IMR-90 (cell line): ENCODE results near the gene CYP2W1. TPM values are rescaled to one million over a fixed set of nuclear protein-coding genes. Genes with fewer than 3 reads are reported as not detected.

Source experiments
- ATAC-seq: fragments of 200-7000 bp; cut with Tn5 transposase; 2 replicates; pipeline ENCODE4 v1.9.1; 2020; ENCODE audit warnings: low read depth, mild to moderate bottlenecking, moderate library complexity
- BruUV-seq: library from RNA; stranded (reverse); fragments of 400-500 nt; replicated peaks from 2 replicates; lab custom pipeline; 2021; lab: Mats Ljungman, UMichigan
- CTCF ChIA-PET: fragments of 300-600 bp; formaldehyde crosslinking; extraction: SDS; loops from one replicate; lab custom pipeline; 2021; ENCODE audit warnings: antibody characterized with exemption; lab: Yijun Ruan, JAX
- POLR2A ChIA-PET: fragments of 300-600 bp; sonication (Branson Sonifier 250); formaldehyde crosslinking; loops from one replicate; lab custom pipeline; 2022; ENCODE audit warnings: antibody characterized with exemption; ENCODE audit not compliant: unreplicated experiment; lab: Charles Lee
- DNase-seq: peaks from one replicate; pipeline ENCODE4 v3.0.0; 2013
- H2AFZ ChIP-seq: replicated peaks from 2 replicates; pipeline ENCODE3; 2013; ENCODE audit warnings: low read length, mild to moderate bottlenecking; ENCODE audit not compliant: poor library complexity
- H2AK5ac ChIP-seq: 2 replicates; pipeline ENCODE4 v1.6.1; 2013; ENCODE audit warnings: low read depth, low read length, inconsistent platforms
- H2AK9ac ChIP-seq: replicated peaks from 2 replicates; pipeline ENCODE3; 2013; ENCODE audit warnings: mild to moderate bottlenecking, low read depth, low read length, moderate library complexity; ENCODE audit not compliant: poor library complexity
- H2BK120ac ChIP-seq: 2 replicates; pipeline ENCODE4 v1.6.1; 2013; ENCODE audit warnings: low read depth, low read length, inconsistent platforms
- H2BK15ac ChIP-seq: 3 replicates; pipeline ENCODE4 v1.6.1; 2013; ENCODE audit warnings: low read depth, low read length, inconsistent platforms
- H2BK20ac ChIP-seq: 2 replicates; pipeline ENCODE4 v1.6.1; 2013; ENCODE audit warnings: low read depth, mild to moderate bottlenecking, inconsistent platforms, low read length, moderate library complexity
- H2BK5ac ChIP-seq: 2 replicates; pipeline ENCODE4 v1.6.1; 2013; ENCODE audit warnings: mild to moderate bottlenecking, low read depth, low read length, inconsistent platforms; ENCODE audit not compliant: poor library complexity, severe bottlenecking
- H3K14ac ChIP-seq: replicated peaks from 2 replicates; pipeline ENCODE4 v1.6.1; 2013; ENCODE audit warnings: low read depth, low read length, inconsistent platforms
- H3K18ac ChIP-seq: 2 replicates; pipeline ENCODE4 v1.6.1; 2013; ENCODE audit warnings: low read depth, low read length, control low read depth
- H3K23ac ChIP-seq: 2 replicates; pipeline ENCODE4 v1.6.1; 2013; ENCODE audit warnings: low read depth, low read length, inconsistent platforms
- H3K27ac ChIP-seq: 2 replicates; pipeline ENCODE4 v1.5.1; 2013; ENCODE audit warnings: mild to moderate bottlenecking, control low read depth, low read length; ENCODE audit not compliant: insufficient read depth
- H3K27me3 ChIP-seq: 2 replicates; pipeline ENCODE4 v1.6.1; 2013; ENCODE audit warnings: low read length; ENCODE audit not compliant: control insufficient read depth, insufficient read depth
- H3K36me3 ChIP-seq: 2 replicates; pipeline ENCODE4 v1.6.1; 2013; ENCODE audit warnings: low read length, mixed read lengths; ENCODE audit not compliant: control insufficient read depth, insufficient read depth
- H3K4ac ChIP-seq: 2 replicates; pipeline ENCODE4 v1.6.1; 2013; ENCODE audit warnings: low read depth, low read length, inconsistent platforms
- H3K4me1 ChIP-seq: 2 replicates; pipeline ENCODE4 v1.6.1; 2013; ENCODE audit warnings: low read length, mixed read lengths; ENCODE audit not compliant: control insufficient read depth, insufficient read depth
- H3K4me2 ChIP-seq: 2 replicates; pipeline ENCODE4 v1.6.1; 2013; ENCODE audit warnings: low read depth, mild to moderate bottlenecking, control low read depth, low read length, moderate library complexity
- H3K4me3 ChIP-seq: 2 replicates; pipeline ENCODE4 v1.5.1; 2013; ENCODE audit warnings: low read depth, mild to moderate bottlenecking, control low read depth, low read length, moderate library complexity; ENCODE audit not compliant: insufficient read depth
- H3K56ac ChIP-seq: 2 replicates; pipeline ENCODE4 v1.6.1; 2013; ENCODE audit warnings: low read length, inconsistent platforms; ENCODE audit not compliant: insufficient read depth; ENCODE audit errors: extremely low read depth
- H3K79me1 ChIP-seq, 2 experiments: 2 replicates each; pipeline ENCODE4 v1.6.1; 2013; ENCODE audit warnings: low read length in 2 of 2, inconsistent platforms in 1 of 2, low read depth in 1 of 2
- H3K9ac ChIP-seq: 2 replicates; pipeline ENCODE4 v1.6.1; 2013; ENCODE audit warnings: low read depth, low read length, control low read depth
- H3K9me1 ChIP-seq: 2 replicates; pipeline ENCODE4 v1.6.1; 2013; ENCODE audit warnings: low read length, inconsistent platforms; ENCODE audit not compliant: insufficient read depth
- H3K9me3 ChIP-seq: 2 replicates; pipeline ENCODE4 v1.6.1; 2013; ENCODE audit warnings: low read length; ENCODE audit not compliant: control insufficient read depth, insufficient read depth
- H4K20me1 ChIP-seq: 2 replicates; pipeline ENCODE4 v1.6.1; 2013; ENCODE audit warnings: low read length, inconsistent platforms; ENCODE audit not compliant: insufficient read depth
- H4K5ac ChIP-seq: 2 replicates; pipeline ENCODE4 v1.6.1; 2013; ENCODE audit warnings: mild to moderate bottlenecking, low read depth, low read length, control low read depth
- H4K8ac ChIP-seq, 2 experiments: 2 replicates each; pipeline ENCODE4 v1.6.1; 2013; ENCODE audit warnings: low read depth in 2 of 2, low read length in 2 of 2, control low read depth in 1 of 2, inconsistent platforms in 1 of 2
- H4K91ac ChIP-seq: 2 replicates; pipeline ENCODE4 v1.6.1; 2013; ENCODE audit warnings: low read depth, low read length, inconsistent platforms; ENCODE audit not compliant: insufficient read depth
- BHLHE40 ChIP-seq: fragments of 150-350 bp; IDR thresholded peaks from 2 replicates; pipeline ENCODE4 v1.6.1; 2016; ENCODE audit warnings: mild to moderate bottlenecking, low read depth, low read length
- CHD1 ChIP-seq: IDR thresholded peaks from 2 replicates; pipeline ENCODE4 v1.6.1; 2012; ENCODE audit warnings: low read depth, low read length, improper control_type of control experiment
- ELK1 ChIP-seq: fragments of 150-350 bp; IDR thresholded peaks from 2 replicates; pipeline ENCODE4 v1.6.1; 2016; ENCODE audit warnings: low read depth, mild to moderate bottlenecking, low read length, moderate library complexity, borderline replicate concordance
- MXI1 ChIP-seq: IDR thresholded peaks from 2 replicates; pipeline ENCODE4 v1.6.1; 2012; ENCODE audit warnings: low read depth, mild to moderate bottlenecking, low read length, moderate library complexity, borderline replicate concordance
- NFE2L2 ChIP-seq: fragments of 150-350 bp; IDR thresholded peaks from 2 replicates; pipeline ENCODE4 v1.6.1; 2016; ENCODE audit warnings: low read depth, mild to moderate bottlenecking, low read length
- RCOR1 ChIP-seq: IDR thresholded peaks from 2 replicates; pipeline ENCODE4 v1.6.1; 2012; ENCODE audit warnings: mild to moderate bottlenecking, low read length, improper control_type of control experiment; ENCODE audit not compliant: insufficient replicate concordance
- RFX5 ChIP-seq: IDR thresholded peaks from 2 replicates; pipeline ENCODE4 v1.8.0; 2012; ENCODE audit warnings: low read depth, mild to moderate bottlenecking, low read length, moderate library complexity
- SMC3 ChIP-seq: fragments of 150-350 bp; IDR thresholded peaks from 2 replicates; pipeline ENCODE4 v1.6.1; 2016; ENCODE audit warnings: low read depth, mild to moderate bottlenecking, antibody characterized with exemption, low read length, moderate library complexity
- WGBS, 2 experiments: methylation state at CpG; one replicate each; pipeline versions ENCODE4 v1.1.5 to v1.1.7; 2013; ENCODE audit warnings: missing lambda C conversion rate in 2 of 2; ENCODE audit not compliant: insufficient read length in 1 of 2; ENCODE audit errors: extremely low coverage in 2 of 2; 5-methylcytosine and 5-hydroxymethylcytosine counted together
- dilution Hi-C: fragments of 300-500 bp; cut with HindIII; formaldehyde crosslinking; loops from one replicate; pipeline ENCODE4 v1.14.3; 2018; ENCODE audit warnings: low sequenced_read_pairs; ENCODE audit not compliant: unreplicated experiment
- in situ Hi-C: fragments of 300-500 bp; cut with MboI; formaldehyde crosslinking; loops from 3 replicates; pipeline ENCODE4 v1.14.3; 2019; ENCODE audit warnings: low sequenced_read_pairs, inconsistent platforms, mixed read lengths
- intact Hi-C: fragments of 100-400 bp; cut with micrococcal nuclease; formaldehyde crosslinking; loops from 2 replicates; pipeline ENCODE4 v1.10.0; 2022
- polyA plus RNA-seq, 3 experiments: library from polyadenylated mRNA; depleted of rRNA; stranded (reverse); fragments of >200 nt; gene quantifications; 2 replicates each; pipeline ENCODE4 v1.2.3, GENCODE V29; 2012; ENCODE audit warnings: low replicate concordance in 1 of 3
- total RNA-seq: library from RNA; depleted of rRNA; stranded (reverse); fragments of >200 nt; gene quantifications from 2 replicates; pipeline ENCODE4 v1.2.3, GENCODE V29; 2012
- TF ChIP-seq, protein P1 (sequence below): conservative IDR thresholded peaks from 2 replicates; pipeline ENCODE4 v1.5.1; 2012; ENCODE audit warnings: mild to moderate bottlenecking, low read depth, low read length, improper control_type of control experiment

Gene CYP2W1
- total and polyA plus RNA-seq, 2 of the 4 experiments (the other 2 are of a cell fraction): not detected

DNA sequence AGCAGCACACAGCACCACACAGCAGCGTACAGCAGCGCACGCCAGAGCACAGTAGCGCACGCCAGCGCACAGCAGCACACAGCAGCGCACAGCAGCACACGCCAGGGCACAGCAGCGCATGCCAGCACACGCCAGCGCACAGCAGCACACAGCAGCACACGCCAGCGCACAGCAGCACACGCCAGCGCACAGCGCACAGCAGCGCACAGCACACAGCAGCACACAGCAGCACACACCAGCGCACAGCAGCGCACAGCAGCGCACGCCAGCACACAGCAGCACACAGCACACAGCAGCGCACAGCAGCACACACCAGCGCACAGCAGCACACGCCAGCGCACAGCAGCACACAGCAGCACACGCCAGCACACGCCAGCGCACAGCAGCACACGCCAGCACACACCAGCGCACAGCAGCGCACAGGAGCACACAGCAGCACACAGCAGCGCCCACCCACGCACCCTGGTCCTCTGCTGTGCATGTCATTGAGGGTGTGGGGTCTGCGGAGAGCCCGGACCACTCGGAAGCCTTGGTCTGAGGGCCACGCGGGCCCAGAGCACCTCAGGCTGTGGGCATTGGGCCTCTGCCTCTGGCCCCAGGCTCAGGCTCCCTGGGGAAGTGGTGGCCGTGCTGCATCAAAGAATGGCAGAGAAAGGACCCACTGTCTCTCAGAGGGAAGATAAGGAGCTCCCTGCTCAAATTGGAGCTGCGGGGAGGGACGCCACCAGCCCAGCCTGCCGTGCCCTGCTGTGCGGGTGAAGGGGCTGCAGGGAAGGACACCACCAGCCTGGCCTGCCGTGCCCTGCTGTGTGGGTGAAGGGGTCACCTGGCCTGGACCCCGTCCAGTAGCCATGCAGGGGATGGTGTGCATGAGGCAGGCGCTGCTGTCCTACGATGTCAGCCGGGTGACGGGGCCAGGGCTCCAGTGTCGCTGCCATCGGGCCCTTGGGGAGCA, 33.9 kb downstream of the CYP2W1 start (continued):
- TF ChIP-seq NFE2L2: no peak
- TF ChIP-seq SMC3: no peak

- Histone ChIP-seq H2AK9ac (no peak overlapping the region), H3K14ac (no peak overlapping the region), H4K8ac (no peak overlapping the region), H3K9me3 (peaks cover 3% of the 10 kb centered on the region; the same call in 1 of the 2 replicates), H3K27me3 (no peaks in the 10 kb centered on the region), H3K79me1 (peaks cover 11 to 53% of the 10 kb centered on the region in 2 experiments), H2BK15ac (no peak overlapping the region), H3K9ac (no peak overlapping the region), H2BK5ac (no peak overlapping the region), H3K4ac (no peak overlapping the region), H3K27ac (no peak overlapping the region), H3K36me3 (peaks cover 24% of the 10 kb centered on the region), H4K5ac (no peak overlapping the region), H2AK5ac (no peak overlapping the region), H3K4me1 (no peaks in the 10 kb centered on the region), H3K56ac (no peak overlapping the region), H2BK20ac (no peak overlapping the region), H3K9me1 (peaks cover 5% of the 10 kb centered on the region; the same call in 1 of the 2 replicates), H2BK120ac (no peak overlapping the region), H2AFZ (no peak overlapping the region), H3K23ac (no peak overlapping the region), H3K18ac (no peak overlapping the region), H3K4me3 (no peak overlapping the region), H4K91ac (no peak overlapping the region), H3K4me2 (no peak overlapping the region), H4K20me1 (peaks cover 25% of the 10 kb centered on the region)
- DNase-seq (no peak), ATAC-seq (no peak)
- TF ChIP-seq MXI1 (no peak), CHD1 (no peak), ELK1 (no peak), NFE2L2 (no peak), RCOR1 (no peak), BHLHE40 (no peak), RFX5 (no peak)
- TF ChIP-seq, protein P1, sequence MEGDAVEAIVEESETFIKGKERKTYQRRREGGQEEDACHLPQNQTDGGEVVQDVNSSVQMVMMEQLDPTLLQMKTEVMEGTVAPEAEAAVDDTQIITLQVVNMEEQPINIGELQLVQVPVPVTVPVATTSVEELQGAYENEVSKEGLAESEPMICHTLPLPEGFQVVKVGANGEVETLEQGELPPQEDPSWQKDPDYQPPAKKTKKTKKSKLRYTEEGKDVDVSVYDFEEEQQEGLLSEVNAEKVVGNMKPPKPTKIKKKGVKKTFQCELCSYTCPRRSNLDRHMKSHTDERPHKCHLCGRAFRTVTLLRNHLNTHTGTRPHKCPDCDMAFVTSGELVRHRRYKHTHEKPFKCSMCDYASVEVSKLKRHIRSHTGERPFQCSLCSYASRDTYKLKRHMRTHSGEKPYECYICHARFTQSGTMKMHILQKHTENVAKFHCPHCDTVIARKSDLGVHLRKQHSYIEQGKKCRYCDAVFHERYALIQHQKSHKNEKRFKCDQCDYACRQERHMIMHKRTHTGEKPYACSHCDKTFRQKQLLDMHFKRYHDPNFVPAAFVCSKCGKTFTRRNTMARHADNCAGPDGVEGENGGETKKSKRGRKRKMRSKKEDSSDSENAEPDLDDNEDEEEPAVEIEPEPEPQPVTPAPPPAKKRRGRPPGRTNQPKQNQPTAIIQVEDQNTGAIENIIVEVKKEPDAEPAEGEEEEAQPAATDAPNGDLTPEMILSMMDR: no peak
- dilution Hi-C loops (no loop called here), intact Hi-C loops (no loop called here), in situ Hi-C loops (no loop called here)
- CTCF ChIA-PET: no interaction called here
- POLR2A ChIA-PET: no interaction called here
- BruUV-seq: no TSS peak
- WGBS, 2 experiments: 99% methylated on average over 16 of the region's 34 CpGs; no CpG with 5 or more reads in 1 of the 2 experiments
These were observed 34.8 kb downstream of the CYP2W1 start for GRCh38 chr7:1017586-1018333.
